ENCODE measurements around the gene CBL. TPM values are rescaled to one million over a fixed set of nuclear protein-coding genes. Genes with fewer than 3 reads are reported as not detected.

CBL gene
- total RNA-seq, 1 donor: 20.7 TPM

DNA sequence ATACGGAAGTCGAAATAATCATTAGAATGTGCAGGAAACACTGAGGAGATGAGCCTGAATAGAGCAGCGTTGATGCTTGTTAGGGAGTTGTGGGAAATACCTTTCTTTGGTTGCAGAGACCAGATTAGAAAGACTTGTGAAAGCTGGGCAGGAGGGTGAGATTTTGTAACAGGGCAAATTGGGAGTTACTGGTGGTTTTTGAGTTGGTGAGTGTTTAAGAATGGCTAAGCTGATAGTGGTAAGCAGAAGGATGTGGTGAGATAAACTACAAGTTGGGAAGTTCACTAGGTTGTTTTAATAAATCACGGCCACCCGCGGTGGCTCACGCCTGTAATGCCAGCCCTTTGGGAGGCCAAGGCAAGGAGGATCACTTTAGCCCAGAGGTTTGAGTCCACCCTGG is 76.4 kb downstream of the CBL start:
- H3K4me3 ChIP-seq (ENCODE audit: low read depth, low read length): no peak overlapping the region
- DNase-seq (ENCODE audit: low read depth): peak; percentile 89
- TF ChIP-seq, protein P1, sequence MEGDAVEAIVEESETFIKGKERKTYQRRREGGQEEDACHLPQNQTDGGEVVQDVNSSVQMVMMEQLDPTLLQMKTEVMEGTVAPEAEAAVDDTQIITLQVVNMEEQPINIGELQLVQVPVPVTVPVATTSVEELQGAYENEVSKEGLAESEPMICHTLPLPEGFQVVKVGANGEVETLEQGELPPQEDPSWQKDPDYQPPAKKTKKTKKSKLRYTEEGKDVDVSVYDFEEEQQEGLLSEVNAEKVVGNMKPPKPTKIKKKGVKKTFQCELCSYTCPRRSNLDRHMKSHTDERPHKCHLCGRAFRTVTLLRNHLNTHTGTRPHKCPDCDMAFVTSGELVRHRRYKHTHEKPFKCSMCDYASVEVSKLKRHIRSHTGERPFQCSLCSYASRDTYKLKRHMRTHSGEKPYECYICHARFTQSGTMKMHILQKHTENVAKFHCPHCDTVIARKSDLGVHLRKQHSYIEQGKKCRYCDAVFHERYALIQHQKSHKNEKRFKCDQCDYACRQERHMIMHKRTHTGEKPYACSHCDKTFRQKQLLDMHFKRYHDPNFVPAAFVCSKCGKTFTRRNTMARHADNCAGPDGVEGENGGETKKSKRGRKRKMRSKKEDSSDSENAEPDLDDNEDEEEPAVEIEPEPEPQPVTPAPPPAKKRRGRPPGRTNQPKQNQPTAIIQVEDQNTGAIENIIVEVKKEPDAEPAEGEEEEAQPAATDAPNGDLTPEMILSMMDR (IDR thresholded peaks at IDR 0.05; ENCODE audit: insufficient read depth, low read depth, low read length): no peak

DNA sequence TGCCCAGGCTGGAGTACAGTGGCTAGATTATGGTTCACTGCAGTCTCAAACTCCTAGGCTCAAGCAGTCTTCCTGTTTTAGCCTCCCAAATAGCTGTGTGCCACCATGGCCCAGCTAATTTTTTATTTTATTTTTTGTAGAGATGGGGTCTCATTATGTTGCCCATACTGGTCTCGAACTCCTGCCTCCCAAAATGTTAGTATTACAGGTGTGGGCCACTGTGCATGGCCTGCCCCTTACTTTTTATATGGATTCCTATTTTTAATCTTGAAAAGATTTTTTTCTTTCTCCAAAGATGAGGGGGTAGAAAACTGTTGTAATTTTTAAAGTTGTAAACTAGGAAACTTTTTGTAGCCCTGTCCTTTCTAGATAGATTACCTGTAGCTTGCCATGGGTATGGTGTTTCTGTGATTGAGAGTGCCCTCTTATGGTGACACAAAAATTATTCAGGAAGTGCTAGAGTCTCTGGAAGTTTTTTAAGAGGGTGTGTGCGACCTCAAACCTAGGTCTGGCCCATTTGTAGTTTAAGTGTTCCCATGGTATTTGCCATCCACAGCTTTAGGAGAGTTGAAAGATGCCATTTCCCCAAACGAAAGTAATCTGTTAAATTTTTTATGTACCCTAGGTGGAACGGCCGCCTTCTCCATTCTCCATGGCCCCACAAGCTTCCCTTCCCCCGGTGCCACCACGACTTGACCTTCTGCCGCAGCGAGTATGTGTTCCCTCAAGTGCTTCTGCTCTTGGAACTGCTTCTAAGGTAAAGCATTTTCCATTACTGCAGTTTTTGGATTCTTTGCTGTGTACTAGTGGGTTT is 78.4 kb downstream of the CBL start:
- TF ChIP-seq, protein P1 (IDR thresholded peaks at IDR 0.05; ENCODE audit: insufficient read depth, low read depth, low read length): peak; percentile 53
- peak; percentile 54 for DNase-seq (ENCODE audit: low read depth)
- H3K4me3 ChIP-seq (ENCODE audit: low read depth, low read length): no peak overlapping the region

DNA sequence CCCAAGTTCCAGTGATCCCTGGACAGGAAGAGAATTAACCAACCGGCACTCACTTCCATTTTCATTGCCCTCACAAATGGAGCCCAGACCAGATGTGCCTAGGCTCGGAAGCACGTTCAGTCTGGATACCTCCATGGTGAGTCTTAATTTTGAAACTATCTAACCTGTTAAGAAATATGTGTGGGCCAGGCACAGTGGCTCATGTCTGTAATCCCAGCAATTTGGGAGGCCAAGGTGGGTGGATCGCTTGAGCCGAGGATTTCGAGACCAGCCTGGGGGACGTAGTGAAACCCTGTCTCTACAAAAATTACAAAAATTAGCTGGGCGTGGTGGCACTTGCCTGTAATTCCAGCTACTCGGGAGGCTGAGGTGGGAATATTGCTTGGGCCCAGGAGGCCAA is 79.3 kb downstream of the CBL start:
- no peak for DNase-seq (ENCODE audit: low read depth)
- no peak overlapping the region for H3K4me3 ChIP-seq (ENCODE audit: low read depth, low read length)
- TF ChIP-seq, protein P1 (IDR thresholded peaks at IDR 0.05; ENCODE audit: insufficient read depth, low read depth, low read length): no peak

DNA sequence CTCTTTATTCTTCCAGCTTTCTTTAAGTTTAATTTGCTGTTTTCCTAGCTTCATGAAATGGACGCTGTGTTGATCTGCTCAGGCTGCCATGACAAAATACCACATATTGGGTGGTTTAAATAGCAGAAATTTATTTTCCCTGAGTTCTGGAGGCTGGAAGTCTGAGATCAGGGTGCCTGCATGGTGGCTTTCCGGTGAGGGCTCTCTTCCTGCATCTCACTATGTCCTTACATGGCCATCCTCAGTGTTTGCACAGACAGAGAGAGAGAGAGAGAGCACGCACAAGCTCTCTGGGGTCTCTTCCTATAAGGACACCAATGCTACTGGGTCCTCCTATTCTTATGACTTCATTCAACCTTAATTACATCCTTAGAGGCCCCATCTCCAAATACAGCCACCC is 82.1 kb downstream of the CBL start:
- TF ChIP-seq, protein P1 (IDR thresholded peaks at IDR 0.05; ENCODE audit: insufficient read depth, low read depth, low read length): no peak
- H3K4me3 ChIP-seq (ENCODE audit: low read depth, low read length): no peak overlapping the region
- no peak for DNase-seq (ENCODE audit: low read depth)

DNA sequence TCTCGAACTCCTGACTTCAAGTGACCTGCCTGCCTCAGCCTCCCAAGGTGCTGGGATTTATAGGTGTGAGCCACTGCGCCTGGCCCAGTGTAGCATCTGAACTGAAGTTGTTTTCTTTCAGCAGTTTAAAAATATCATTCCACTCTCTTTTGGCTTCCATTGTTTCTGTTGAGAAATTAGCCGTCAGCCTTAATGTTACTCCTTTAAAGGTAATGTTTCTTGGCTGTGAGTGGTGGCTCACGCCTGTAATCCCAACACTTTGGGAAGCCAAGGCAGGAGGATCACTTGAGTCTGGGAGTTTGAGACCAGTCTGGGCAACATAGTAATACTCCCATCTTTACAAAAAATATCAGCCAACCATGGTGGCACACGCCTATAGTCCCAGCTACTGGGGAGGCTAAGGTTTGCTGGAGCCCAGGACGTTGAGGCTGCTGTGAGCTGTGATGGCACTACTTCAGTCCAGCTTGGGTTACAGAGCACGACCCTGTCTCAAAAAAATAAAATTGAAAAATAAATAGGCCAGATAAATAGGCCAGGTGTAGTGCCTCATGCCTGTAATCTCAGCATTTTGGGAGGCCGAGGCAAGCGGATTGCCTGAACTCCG is 84.9 kb downstream of the CBL start:
- TF ChIP-seq, protein P1 (IDR thresholded peaks at IDR 0.05; ENCODE audit: insufficient read depth, low read depth, low read length): no peak
- no peak overlapping the region for H3K4me3 ChIP-seq (ENCODE audit: low read depth, low read length)
- no peak for DNase-seq (ENCODE audit: low read depth)

DNA sequence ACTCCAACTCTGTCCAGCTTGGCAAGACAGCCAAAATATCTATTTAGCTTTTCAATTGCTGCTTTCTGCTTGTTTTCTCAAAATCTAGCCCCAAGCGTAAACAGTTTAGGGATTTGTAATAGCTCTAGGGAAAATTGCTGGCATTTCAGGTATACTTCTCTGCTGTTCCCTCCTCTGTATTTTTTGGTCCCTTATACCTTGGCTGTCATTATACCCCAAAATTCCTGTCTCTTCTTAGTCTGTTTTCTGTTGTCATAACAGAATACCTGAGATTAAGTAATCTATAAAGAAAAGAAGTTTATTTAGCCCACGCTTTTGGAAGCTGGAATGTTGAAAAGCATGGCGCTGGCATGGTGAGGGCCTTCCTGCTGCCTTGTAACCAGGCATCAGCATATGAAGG is 87.3 kb downstream of the CBL start:
- no peak overlapping the region for H3K4me3 ChIP-seq (ENCODE audit: low read depth, low read length)
- TF ChIP-seq, protein P1 (IDR thresholded peaks at IDR 0.05; ENCODE audit: insufficient read depth, low read depth, low read length): no peak
- no peak for DNase-seq (ENCODE audit: low read depth)

All from fibroblast of villous mesenchyme (primary cell).